Adrenal gland (tissue), 12 donors: ENCODE measurements around the gene CHST3. TPM values are rescaled to one million over a fixed set of nuclear protein-coding genes. Genes with fewer than 3 reads are reported as not detected.

Experiments
- DNase-seq, 7 donors: peaks; one replicate each; pipeline ENCODE4 v3.0.0-alpha.2; 2019 to 2020
- H3K27ac ChIP-seq, 5 donors: fragments of 200-600 bp; sonication (generic) in 4 of 5; 1 replicate in 3 of 5; 2 replicates in 2 of 5; pipeline versions ENCODE4 v1.5.1 to v1.8.0; 2016 to 2020; ENCODE audit warnings: mild to moderate bottlenecking in 1 of 5
- H3K27me3 ChIP-seq: fragments of 200-600 bp; 2 replicates; pipeline ENCODE4 v1.8.0; 2021
- H3K36me3 ChIP-seq, 2 donors: fragments of 200-600 bp; replicated peaks in 1 of 2; 1 replicate in 1 of 2; 2 replicates in 1 of 2; pipeline versions ENCODE4 v1.5.1 to v1.8.0; 2018 to 2022
- H3K4me1 ChIP-seq, 2 donors: fragments of 200-600 bp; replicated peaks in 1 of 2; 1 replicate in 1 of 2; 2 replicates in 1 of 2; pipeline versions ENCODE4 v1.5.1 to v1.8.0; 2018 to 2021
- H3K4me3 ChIP-seq, 4 donors: fragments of 200-600 bp; sonication (generic) in 3 of 4; one replicate each; pipeline ENCODE4 v1.5.1; 2016 to 2018
- H3K9me3 ChIP-seq, 3 donors: fragments of 200-600 bp; sonication (generic) in 1 of 3; replicated peaks in 1 of 3; 1 replicate in 2 of 3; 2 replicates in 1 of 3; pipeline versions ENCODE4 v1.5.1 to v1.8.0; 2016 to 2021
- POLR2A ChIP-seq, 2 donors: fragments of 450-650 bp; IDR thresholded peaks; one replicate each; pipeline ENCODE4 v1.6.1; 2017; ENCODE audit warnings: antibody characterized with exemption in 2 of 2, mild to moderate bottlenecking in 2 of 2, moderate library complexity in 1 of 2
- WGBS, 4 donors: extraction: QIAGEN DNeasy Blood & Tissue Kit in 2 of 4; methylation state at CpG; one replicate each; pipeline versions ENCODE4 v1.1.5 to v1.1.7; 2013 to 2017; 5-methylcytosine and 5-hydroxymethylcytosine counted together
- intact Hi-C, 2 donors: fragments of 100-400 bp; cut with DNase I; formaldehyde crosslinking; loops; one replicate each; pipeline versions ENCODE4 v1.14.1 to v1.15.0; 2022 to 2023
- polyA plus RNA-seq, 3 donors: library from polyadenylated mRNA; stranded (reverse); fragments of 200-250 nt in 2 of 3; fragments of 350-450 nt in 1 of 3; fragmentation: Illumina TruSeq in 1 of 3; extraction: RNeasy Lipid Tissue Mini Kit (QIAGEN cat#74804) in 1 of 3; gene quantifications; one replicate each; pipeline ENCODE4 v1.2.3, GENCODE V29; 2013 to 2014
- total RNA-seq, 9 donors: library from RNA; depleted of rRNA in 4 of 9; stranded (reverse); fragments of >200 nt in 4 of 9; fragments of 120-200 nt in 1 of 9; fragmentation: NEBNext Ultra II Directional in 1 of 9; extraction: Animal tissue kit (Norgen Biotek cat#: 25700) in 1 of 9; gene quantifications; one replicate each; pipeline versions ENCODE4 v1.1.0 to v1.2.4, GENCODE V29; 2013 to 2023
- TF ChIP-seq, protein P1 (sequence below), 6 experiments: fragments of 450-650 bp in 4 of 6; fragments of 200-600 bp in 2 of 6; sonication (generic) in 1 of 6; IDR thresholded peaks; 1 replicate in 5 of 6; 2 replicates in 1 of 6; pipeline versions ENCODE4 v1.5.1 to v1.8.0; 2016 to 2021; ENCODE audit warnings: antibody characterized with exemption in 6 of 6, mild to moderate bottlenecking in 2 of 6, moderate library complexity in 1 of 6
- donor health status: healthy with polysubstance abuse.
- donor health status: Bipolar disorder and iron deficiency.
- donor health status: DM: yes; HTN: yes; CAD: no.
- donor health status: DM: no; HTN: no; CAD: no.
- donor health status: DM: no; HTN: no; CAD: no.
- donor health status: DM: yes; HTN: yes; CAD: no.

The CHST3 gene
- total and polyA plus RNA-seq, 12 donors: 3.9 to 49.7 (median 32.6) TPM

DNA sequence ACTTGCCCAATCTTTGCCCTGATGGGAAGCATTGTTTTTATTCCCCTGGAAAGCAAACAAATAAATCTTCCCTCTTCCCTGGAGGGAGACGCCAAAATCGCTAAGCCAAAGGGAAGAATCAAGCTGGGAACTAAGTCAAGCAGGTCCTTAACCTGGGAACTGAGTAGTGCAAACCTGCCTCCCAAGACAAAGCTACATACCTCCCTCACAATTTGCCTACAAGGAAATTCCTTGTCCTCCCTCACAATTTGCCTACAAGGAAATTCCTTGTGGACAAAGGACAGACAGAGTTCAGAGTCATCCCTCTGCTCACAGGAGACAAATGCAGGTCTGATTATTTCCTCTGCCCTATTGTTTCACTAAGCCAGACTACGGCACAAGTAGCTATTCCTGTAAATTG lies 73.6 kb downstream of the CHST3 start:
- Histone ChIP-seq H3K27ac (peak overlapping the region in 4 of 5 donors; percentile 59 to 83 (median 68)), H3K27me3 (no peaks in the 10 kb centered on the region), H3K36me3 (no peaks in the 10 kb centered on the region), H3K9me3 (no peaks in the 10 kb centered on the region), H3K4me3 (no peak overlapping the region), H3K4me1 (peaks cover 11 to 17% of the 10 kb centered on the region in 2 donors)
- 63 to 75% (median 66%) methylated on average over 3 of the region's 3 CpGs for WGBS, 4 donors
- intact Hi-C loops: loop anchor here in 1 of 2 donors (5.0 kb wide), 1 partner anchor 36 kb away; no protein-coding TSS in a partner anchor
- DNase-seq: no peak
- TF ChIP-seq, protein P1, sequence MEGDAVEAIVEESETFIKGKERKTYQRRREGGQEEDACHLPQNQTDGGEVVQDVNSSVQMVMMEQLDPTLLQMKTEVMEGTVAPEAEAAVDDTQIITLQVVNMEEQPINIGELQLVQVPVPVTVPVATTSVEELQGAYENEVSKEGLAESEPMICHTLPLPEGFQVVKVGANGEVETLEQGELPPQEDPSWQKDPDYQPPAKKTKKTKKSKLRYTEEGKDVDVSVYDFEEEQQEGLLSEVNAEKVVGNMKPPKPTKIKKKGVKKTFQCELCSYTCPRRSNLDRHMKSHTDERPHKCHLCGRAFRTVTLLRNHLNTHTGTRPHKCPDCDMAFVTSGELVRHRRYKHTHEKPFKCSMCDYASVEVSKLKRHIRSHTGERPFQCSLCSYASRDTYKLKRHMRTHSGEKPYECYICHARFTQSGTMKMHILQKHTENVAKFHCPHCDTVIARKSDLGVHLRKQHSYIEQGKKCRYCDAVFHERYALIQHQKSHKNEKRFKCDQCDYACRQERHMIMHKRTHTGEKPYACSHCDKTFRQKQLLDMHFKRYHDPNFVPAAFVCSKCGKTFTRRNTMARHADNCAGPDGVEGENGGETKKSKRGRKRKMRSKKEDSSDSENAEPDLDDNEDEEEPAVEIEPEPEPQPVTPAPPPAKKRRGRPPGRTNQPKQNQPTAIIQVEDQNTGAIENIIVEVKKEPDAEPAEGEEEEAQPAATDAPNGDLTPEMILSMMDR (IDR thresholded peaks at IDR 0.05): no peak
- TF ChIP-seq POLR2A (IDR thresholded peaks at IDR 0.05): no peak

GRCh38 chr10:72038458-72039001 lies 74.3 kb downstream of the CHST3 start:
- TF ChIP-seq POLR2A (IDR thresholded peaks at IDR 0.05): no peak
- TF ChIP-seq, protein P1 (IDR thresholded peaks at IDR 0.05): no peak
- Histone ChIP-seq H3K4me3 (no peak overlapping the region), H3K27me3 (no peaks in the 10 kb centered on the region), H3K27ac (peak overlapping the region in 4 of 5 donors; percentile 59 to 83 (median 68)), H3K4me1 (peaks cover 11 to 17% of the 10 kb centered on the region in 2 donors), H3K36me3 (no peaks in the 10 kb centered on the region), H3K9me3 (no peaks in the 10 kb centered on the region)
- intact Hi-C loops: loop anchor here in 1 of 2 donors (5.0 kb wide), 1 partner anchor 36 kb away; no protein-coding TSS in a partner anchor
- WGBS, 4 donors: 47 to 57% (median 49%) methylated on average over 13 of the region's 13 CpGs
- peak in 6 of 7 donors; percentile 74 to 86 (median 83) for DNase-seq

DNA sequence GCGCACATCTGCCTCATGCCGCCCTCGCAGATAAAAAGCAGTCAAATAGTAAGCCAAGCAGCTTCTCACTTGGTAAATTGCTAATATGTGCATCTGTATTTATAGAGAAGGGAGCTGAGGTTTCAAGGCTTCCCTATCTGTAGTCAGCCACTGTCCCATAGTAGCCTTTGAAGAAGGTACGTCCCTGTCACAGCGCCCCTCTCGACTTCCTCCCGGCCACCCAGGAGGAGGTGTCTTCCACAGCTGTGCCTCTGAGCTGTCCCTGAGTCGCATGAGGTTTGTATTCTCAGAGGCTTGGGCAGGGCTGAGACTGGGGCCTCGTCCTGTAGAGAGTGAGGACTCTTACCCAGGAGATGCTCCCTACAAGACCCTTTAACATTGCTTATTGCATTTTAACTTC lies 75.2 kb downstream of the CHST3 start:
- Histone ChIP-seq H3K27me3 (no peaks in the 10 kb centered on the region), H3K36me3 (no peaks in the 10 kb centered on the region), H3K9me3 (no peaks in the 10 kb centered on the region), H3K4me1 (peaks cover 11 to 25% of the 10 kb centered on the region in 2 donors), H3K4me3 (no peak overlapping the region), H3K27ac (peak overlapping the region in 3 of 5 donors; percentile 20 to 74 (median 61))
- TF ChIP-seq, protein P1 (IDR thresholded peaks at IDR 0.05): no peak
- no peak for TF ChIP-seq POLR2A (IDR thresholded peaks at IDR 0.05)
- no peak for DNase-seq
- 58 to 68% (median 64%) methylated on average over 8 to 9 of the region's 9 CpGs for WGBS, 4 donors
- intact Hi-C loops: loop anchor here in 1 of 2 donors (5.0 kb wide), 1 partner anchor 37 kb away; no protein-coding TSS in a partner anchor

DNA sequence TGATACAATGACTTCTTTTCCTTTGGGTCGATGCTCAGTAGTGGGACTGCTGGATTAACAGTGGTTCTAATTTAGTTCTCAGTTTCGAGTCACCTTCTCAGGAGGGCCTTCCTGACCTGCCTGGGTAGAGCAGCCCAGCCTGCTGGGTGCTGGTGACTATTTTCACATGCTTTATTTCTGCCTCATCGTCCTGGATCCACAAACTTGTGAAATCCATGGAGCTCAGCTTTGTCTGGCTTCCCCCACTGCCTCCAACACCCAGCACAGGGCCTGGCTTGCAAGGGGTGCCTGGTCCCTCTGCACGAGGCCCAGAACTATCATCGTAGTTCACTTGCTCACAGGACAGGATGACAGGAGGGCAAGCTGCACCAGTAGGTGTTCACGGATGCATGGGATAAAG lies 77.3 kb downstream of the CHST3 start:
- Histone ChIP-seq H3K9me3 (no peaks in the 10 kb centered on the region), H3K4me3 (no peak overlapping the region), H3K4me1 (peaks cover 11 to 36% of the 10 kb centered on the region in 2 donors), H3K27me3 (no peaks in the 10 kb centered on the region), H3K27ac (no peak overlapping the region), H3K36me3 (no peaks in the 10 kb centered on the region)
- no peak for TF ChIP-seq POLR2A (IDR thresholded peaks at IDR 0.05)
- TF ChIP-seq, protein P1 (IDR thresholded peaks at IDR 0.05): no peak
- no peak for DNase-seq
- WGBS, 4 donors: 86 to 89% (median 88%) methylated on average over 5 to 6 of the region's 6 CpGs
- intact Hi-C loops: loop anchor here (5.0 to 10.0 kb wide), 2 partner anchors 79 to 147 kb away; partner anchors contain the start of gene CHST3 (in 1 of the 2)
